Measurements from ENCODE around the gene MYO15A.
A peak's percentile ranks its signal among the peaks of the same experiment; 100 is the strongest.
"Not testable (repeated sequence)": the region's sequence is repeated elsewhere in the genome, so short reads cannot be mapped to it uniquely, and the experiment has no call there.

MYO15A gene

GRCh38 chr17:18205861-18206260 is 97.3 kb downstream of the MYO15A start:
- TF ChIP-seq CTCF (conservative IDR thresholded peaks at IDR 0.05) = no peak
- H3K27ac ChIP-seq = no peak overlapping the region

GRCh38 chr17:18206962-18207361 is 98.4 kb downstream of the MYO15A start:
- TF ChIP-seq CTCF (conservative IDR thresholded peaks at IDR 0.05) = no peak

GRCh38 chr17:18208092-18208491 is 99.5 kb downstream of the MYO15A start:
- no peak for TF ChIP-seq CTCF (conservative IDR thresholded peaks at IDR 0.05)
- H3K27ac ChIP-seq = no peak overlapping the region

More at GRCh38 chr17:18206962-18207361, 98.4 kb downstream of the MYO15A start:
- H3K27ac ChIP-seq = no peak overlapping the region

GRCh38 chr17:18213666-18214270 is 105.2 kb downstream of the MYO15A start:
- TF ChIP-seq CTCF (conservative IDR thresholded peaks at IDR 0.05) = no peak
- no peak overlapping the region for H3K27ac ChIP-seq

- H3K27ac ChIP-seq = not testable (repeated sequence)
These were observed 108.3 kb downstream of the MYO15A start for GRCh38 chr17:18216906-18217305.

GRCh38 chr17:18217412-18218015 is 109.0 kb downstream of the MYO15A start:
- H3K27ac ChIP-seq = no peak overlapping the region
- TF ChIP-seq CTCF (conservative IDR thresholded peaks at IDR 0.05) = peak; percentile 92

- no peak for TF ChIP-seq CTCF (conservative IDR thresholded peaks at IDR 0.05)
- 0 out of 2 replicates have a peak overlapping the region, but pooled peaks have one; percentile 1 for H3K27ac ChIP-seq
These were observed 110.3 kb downstream of the MYO15A start for GRCh38 chr17:18218756-18219415.

GRCh38 chr17:18224053-18224386 is 115.5 kb downstream of the MYO15A start:
- TF ChIP-seq CTCF (conservative IDR thresholded peaks at IDR 0.05) = no peak
- H3K27ac ChIP-seq = no peak overlapping the region

Measured in VCaP (cell line).